ENCODE measurements around the gene ZNF30.
"Not testable (repeated sequence)": the region's sequence is repeated elsewhere in the genome, so short reads cannot be mapped to it uniquely, and the experiment has no call there.

Gene ZNF30

GRCh38 chr19:34926685-34927375, at the start of gene ZNF30:
ZNF30 (plus strand) TSS chr19:34926903; CDS start chr19:34929948, 3,045 bp downstream.
- DNase-seq: no peak

- no peak for DNase-seq
Observed at GRCh38 chr19:34879563-34879962, 47.1 kb upstream of the ZNF30 start.

GRCh38 chr19:34880034-34880433, 46.7 kb upstream of the ZNF30 start:
- DNase-seq: no peak

- no peak for DNase-seq
Observed at GRCh38 chr19:34881982-34882381, 44.7 kb upstream of the ZNF30 start.

GRCh38 chr19:34888091-34888490, 38.6 kb upstream of the ZNF30 start:
- DNase-seq: no peak

GRCh38 chr19:34900245-34900644, 26.5 kb upstream of the ZNF30 start:
- no peak for DNase-seq

- DNase-seq: no peak
Observed at GRCh38 chr19:34904664-34905527, 21.8 kb upstream of the ZNF30 start.

- DNase-seq: no peak
Observed at GRCh38 chr19:34910770-34911169, 15.9 kb upstream of the ZNF30 start.

GRCh38 chr19:34917144-34917543, 9.6 kb upstream of the ZNF30 start:
- DNase-seq: not testable (repeated sequence)

- DNase-seq: no peak
Observed at GRCh38 chr19:34918190-34918589, 8.5 kb upstream of the ZNF30 start.

- not testable (repeated sequence) for DNase-seq
Observed at GRCh38 chr19:34920090-34920786, 6.5 kb upstream of the ZNF30 start.

- DNase-seq: no peak
Observed at GRCh38 chr19:34925278-34925855, 1.3 kb upstream of the ZNF30 start.

- no peak for DNase-seq
Observed at GRCh38 chr19:34926361-34926684, 380 bp upstream of the ZNF30 start.

GRCh38 chr19:34932494-34932893, 5.8 kb downstream of the ZNF30 start:
- no peak for DNase-seq

- no peak for DNase-seq
Observed at GRCh38 chr19:34936184-34936583, 9.5 kb downstream of the ZNF30 start.

- no peak for DNase-seq
Observed at GRCh38 chr19:34938886-34939285, 12.2 kb downstream of the ZNF30 start.

- no peak for DNase-seq
Observed at GRCh38 chr19:34943861-34944573, 17.3 kb downstream of the ZNF30 start.

- DNase-seq: no peak
Observed at GRCh38 chr19:34953092-34953491, 26.4 kb downstream of the ZNF30 start.

- no peak for DNase-seq
Observed at GRCh38 chr19:34957830-34958751, 31.4 kb downstream of the ZNF30 start.

- DNase-seq: no peak
Observed at GRCh38 chr19:34959021-34959420, 32.3 kb downstream of the ZNF30 start.

- DNase-seq: no peak
Observed at GRCh38 chr19:34960103-34960805, 33.6 kb downstream of the ZNF30 start.

All from MV-4-11 (cell line).